Ishikawa (cell line): ENCODE results near the gene LRIT1.

Experiments used
- CEBPB ChIP-seq: IDR thresholded peaks from 2 replicates; pipeline ENCODE4 v1.6.1; 2012
- CREB1 ChIP-seq: IDR thresholded peaks from 2 replicates; pipeline ENCODE4 v1.6.1; 2012; ENCODE audit warnings: low read depth
- EGR1 ChIP-seq: IDR thresholded peaks from 2 replicates; pipeline ENCODE4 v1.6.1; 2012
- EP300 ChIP-seq: IDR thresholded peaks from 2 replicates; pipeline ENCODE4 v1.6.1; 2012; ENCODE audit warnings: borderline replicate concordance
- FOXM1 ChIP-seq: IDR thresholded peaks from 2 replicates; pipeline ENCODE4 v1.6.1; 2012; ENCODE audit warnings: low read depth, borderline replicate concordance
- MAX ChIP-seq: IDR thresholded peaks from 2 replicates; pipeline ENCODE4 v1.6.1; 2012
- NFIC ChIP-seq: IDR thresholded peaks from 2 replicates; pipeline ENCODE4 v1.6.1; 2012
- RAD21 ChIP-seq: IDR thresholded peaks from 2 replicates; pipeline ENCODE4 v1.6.1; 2012; ENCODE audit warnings: low read depth
- TAF1 ChIP-seq: IDR thresholded peaks from 2 replicates; pipeline ENCODE4 v1.6.1; 2012; ENCODE audit warnings: low read depth, mild to moderate bottlenecking
- TCF12 ChIP-seq: IDR thresholded peaks from 2 replicates; pipeline ENCODE4 v1.6.1; 2012; ENCODE audit warnings: low read depth
- YY1 ChIP-seq: IDR thresholded peaks from 2 replicates; pipeline ENCODE4 v1.6.1; 2012; ENCODE audit warnings: low read depth
- ZBTB7A ChIP-seq: IDR thresholded peaks from 2 replicates; pipeline ENCODE4 v1.6.1; 2012; ENCODE audit warnings: low read depth
- TF ChIP-seq, protein P1 (sequence below): IDR thresholded peaks from 2 replicates; pipeline ENCODE4 v1.6.1; 2012; ENCODE audit warnings: low read depth, mild to moderate bottlenecking

DNA sequence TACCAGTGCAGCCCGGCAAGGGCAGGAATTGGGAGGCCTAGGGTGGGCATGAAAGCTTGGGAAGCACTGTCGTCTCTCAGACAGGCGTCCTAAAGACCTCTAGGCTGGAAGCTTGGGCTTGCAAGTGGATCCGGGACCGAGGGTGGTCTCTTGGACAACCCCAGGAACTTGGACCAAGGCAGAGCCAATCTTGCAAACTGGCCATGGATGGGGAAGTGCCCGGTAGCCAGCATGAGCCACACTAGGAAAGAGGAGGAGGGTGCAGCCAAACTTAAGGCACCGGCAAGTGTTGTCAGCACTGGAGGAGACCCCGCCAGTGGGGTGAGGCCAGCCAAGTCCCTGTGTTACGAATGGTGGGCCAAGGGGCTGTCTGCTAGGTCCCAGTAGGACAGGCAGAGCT, 24.5 kb downstream of the LRIT1 start:
- TF ChIP-seq EGR1 (no peak), CREB1 (no peak), ZBTB7A (no peak), EP300 (no peak), CEBPB (no peak), TAF1 (no peak), YY1 (no peak), MAX (no peak), NFIC (no peak), FOXM1 (no peak), RAD21 (no peak), TCF12 (no peak)
- TF ChIP-seq, protein P1, sequence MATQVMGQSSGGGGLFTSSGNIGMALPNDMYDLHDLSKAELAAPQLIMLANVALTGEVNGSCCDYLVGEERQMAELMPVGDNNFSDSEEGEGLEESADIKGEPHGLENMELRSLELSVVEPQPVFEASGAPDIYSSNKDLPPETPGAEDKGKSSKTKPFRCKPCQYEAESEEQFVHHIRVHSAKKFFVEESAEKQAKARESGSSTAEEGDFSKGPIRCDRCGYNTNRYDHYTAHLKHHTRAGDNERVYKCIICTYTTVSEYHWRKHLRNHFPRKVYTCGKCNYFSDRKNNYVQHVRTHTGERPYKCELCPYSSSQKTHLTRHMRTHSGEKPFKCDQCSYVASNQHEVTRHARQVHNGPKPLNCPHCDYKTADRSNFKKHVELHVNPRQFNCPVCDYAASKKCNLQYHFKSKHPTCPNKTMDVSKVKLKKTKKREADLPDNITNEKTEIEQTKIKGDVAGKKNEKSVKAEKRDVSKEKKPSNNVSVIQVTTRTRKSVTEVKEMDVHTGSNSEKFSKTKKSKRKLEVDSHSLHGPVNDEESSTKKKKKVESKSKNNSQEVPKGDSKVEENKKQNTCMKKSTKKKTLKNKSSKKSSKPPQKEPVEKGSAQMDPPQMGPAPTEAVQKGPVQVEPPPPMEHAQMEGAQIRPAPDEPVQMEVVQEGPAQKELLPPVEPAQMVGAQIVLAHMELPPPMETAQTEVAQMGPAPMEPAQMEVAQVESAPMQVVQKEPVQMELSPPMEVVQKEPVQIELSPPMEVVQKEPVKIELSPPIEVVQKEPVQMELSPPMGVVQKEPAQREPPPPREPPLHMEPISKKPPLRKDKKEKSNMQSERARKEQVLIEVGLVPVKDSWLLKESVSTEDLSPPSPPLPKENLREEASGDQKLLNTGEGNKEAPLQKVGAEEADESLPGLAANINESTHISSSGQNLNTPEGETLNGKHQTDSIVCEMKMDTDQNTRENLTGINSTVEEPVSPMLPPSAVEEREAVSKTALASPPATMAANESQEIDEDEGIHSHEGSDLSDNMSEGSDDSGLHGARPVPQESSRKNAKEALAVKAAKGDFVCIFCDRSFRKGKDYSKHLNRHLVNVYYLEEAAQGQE, result no peak
